KMS-11 (cell line): Measurements from ENCODE around the gene CDK2AP2.
"Not testable (repeated sequence)": the region's sequence is repeated elsewhere in the genome, so short reads cannot be mapped to it uniquely, and the experiment has no call there.

Source experiments
- H2AFZ ChIP-seq: fragments of 200-600 bp; sonication (generic); 2 replicates; pipeline ENCODE4 v1.6.1; 2016; ENCODE audit warnings: antibody characterized with exemption, mixed run types, low read depth
- H3K27ac ChIP-seq: fragments of 200-600 bp; sonication (generic); 2 replicates; pipeline ENCODE4 v1.6.1; 2016; ENCODE audit warnings: mild to moderate bottlenecking, mixed run types
- H3K27me3 ChIP-seq: fragments of 200-600 bp; sonication (generic); 2 replicates; pipeline ENCODE4 v1.6.1; 2017; ENCODE audit warnings: mild to moderate bottlenecking, low read depth, mixed run types, moderate library complexity; ENCODE audit not compliant: insufficient read depth
- H3K36me3 ChIP-seq: fragments of 200-600 bp; sonication (generic); 2 replicates; pipeline ENCODE4 v1.6.1; 2017; ENCODE audit warnings: mild to moderate bottlenecking, mixed run types; ENCODE audit not compliant: insufficient read depth
- H3K4me1 ChIP-seq: fragments of 200-600 bp; sonication (generic); 2 replicates; pipeline ENCODE4 v1.6.1; 2016; ENCODE audit warnings: mild to moderate bottlenecking, low read depth, mixed run types; ENCODE audit not compliant: poor library complexity, severe bottlenecking
- H3K4me2 ChIP-seq: fragments of 200-600 bp; sonication (generic); 2 replicates; pipeline ENCODE4 v1.7.0; 2016; ENCODE audit warnings: mild to moderate bottlenecking, mixed run types
- H3K4me3 ChIP-seq: fragments of 200-600 bp; sonication (generic); IDR thresholded peaks from 2 replicates; pipeline ENCODE4 v1.6.1; 2017; ENCODE audit warnings: low read depth, low read length, mixed read lengths; ENCODE audit not compliant: insufficient read depth
- H3K79me2 ChIP-seq: fragments of 200-600 bp; sonication (generic); 2 replicates; pipeline ENCODE4 v1.6.1; 2016; ENCODE audit warnings: low read depth, mixed run types; ENCODE audit not compliant: insufficient read depth
- H3K9ac ChIP-seq: fragments of 200-600 bp; sonication (generic); 2 replicates; pipeline ENCODE4 v1.6.1; 2016; ENCODE audit warnings: mild to moderate bottlenecking, mixed run types
- H4K20me1 ChIP-seq: fragments of 200-600 bp; sonication (generic); 2 replicates; pipeline ENCODE4 v1.6.1; 2016; ENCODE audit warnings: mild to moderate bottlenecking, mixed run types; ENCODE audit not compliant: insufficient read depth
- CTCF ChIP-seq: fragments of 200-600 bp; sonication (generic); conservative IDR thresholded peaks from 2 replicates; pipeline ENCODE4 v1.6.1; 2017; ENCODE audit warnings: low read depth, mild to moderate bottlenecking, antibody characterized with exemption, low read length, moderate library complexity, mixed read lengths

CDK2AP2 gene

GRCh38 chr11:67514116-67514515, 6.2 kb upstream of the CDK2AP2 start:
- H3K9ac ChIP-seq, result no peak overlapping the region
- H3K27me3 ChIP-seq, result peaks cover 55% of the 10 kb centered on the region
- no peaks in the 10 kb centered on the region for H3K36me3 ChIP-seq
- no peak overlapping the region for H3K4me3 ChIP-seq
- H3K4me1 ChIP-seq, result peaks cover 2% of the 10 kb centered on the region
- no peaks in the 10 kb centered on the region for H3K79me2 ChIP-seq
- H3K4me2 ChIP-seq, result no peak overlapping the region
- H3K27ac ChIP-seq, result no peak overlapping the region
- no peaks in the 10 kb centered on the region for H4K20me1 ChIP-seq
- no peak overlapping the region for H2AFZ ChIP-seq
- TF ChIP-seq CTCF, result no peak

GRCh38 chr11:67511558-67511957, 3.6 kb upstream of the CDK2AP2 start:
- not testable (repeated sequence) for H2AFZ ChIP-seq, H4K20me1 ChIP-seq, H3K79me2 ChIP-seq, H3K27ac ChIP-seq, H3K4me3 ChIP-seq, H3K4me2 ChIP-seq, H3K36me3 ChIP-seq, H3K9ac ChIP-seq
- H3K4me1 ChIP-seq, result peaks cover 13% of the 10 kb centered on the region
- peaks cover 55% of the 10 kb centered on the region for H3K27me3 ChIP-seq

GRCh38 chr11:67510023-67510345, 2.0 kb upstream of the CDK2AP2 start:
- Histone ChIP-seq H2AFZ (no peak overlapping the region), H3K4me2 (no peak overlapping the region), H3K4me3 (no peak overlapping the region), H3K79me2 (peaks cover 7% of the 10 kb centered on the region; the same call in 1 of the 2 replicates), H3K36me3 (no peaks in the 10 kb centered on the region), H3K27ac (no peak overlapping the region), H3K9ac (no peak overlapping the region), H3K27me3 (peaks cover 46% of the 10 kb centered on the region), H4K20me1 (no peaks in the 10 kb centered on the region), H3K4me1 (peaks cover 26% of the 10 kb centered on the region)
- TF ChIP-seq CTCF, result no peak

GRCh38 chr11:67508486-67509121, 642 bp upstream of the CDK2AP2 start:
- Histone ChIP-seq H3K27ac (peak overlapping the region; percentile 83), H3K36me3 (no peaks in the 10 kb centered on the region), H3K4me1 (peaks cover 30% of the 10 kb centered on the region), H3K27me3 (peaks cover 34% of the 10 kb centered on the region), H3K4me2 (peak overlapping the region; percentile 44), H3K9ac (peak overlapping the region; percentile 82), H3K4me3 (no peak overlapping the region), H4K20me1 (no peaks in the 10 kb centered on the region), H3K79me2 (peaks cover 7% of the 10 kb centered on the region; the same call in 1 of the 2 replicates), H2AFZ (peak overlapping the region; percentile 72)
- no peak for TF ChIP-seq CTCF

GRCh38 chr11:67507242-67507863, 609 bp downstream of the CDK2AP2 start:
- H3K4me2 ChIP-seq, result peak overlapping the region; percentile 98
- peaks cover 22% of the 10 kb centered on the region for H3K27me3 ChIP-seq
- H3K4me1 ChIP-seq, result peaks cover 31% of the 10 kb centered on the region
- TF ChIP-seq CTCF, result no peak
- H3K4me3 ChIP-seq, result no peak overlapping the region
- H3K27ac ChIP-seq, result peak overlapping the region; percentile 83
- peak overlapping the region; percentile 72; the same call in 1 of the 2 replicates for H2AFZ ChIP-seq
- H4K20me1 ChIP-seq, result no peaks in the 10 kb centered on the region
- H3K79me2 ChIP-seq, result peaks cover 7% of the 10 kb centered on the region; the same call in 1 of the 2 replicates
- H3K9ac ChIP-seq, result peak overlapping the region; percentile 82; the same call in 1 of the 2 replicates
- no peaks in the 10 kb centered on the region for H3K36me3 ChIP-seq
